Neural progenitor cell (in vitro differentiated cells): ENCODE data around the gene GPR162. TPM values are rescaled to one million over a fixed set of nuclear protein-coding genes. Genes with fewer than 3 reads are reported as not detected.

Experiments used
- DNase-seq: peaks from one replicate; pipeline ENCODE4 v3.0.0-alpha.2; 2016; ENCODE audit warnings: low spot score
- H2AFZ ChIP-seq: fragments of 200-600 bp; sonication (generic); replicated peaks from 2 replicates; pipeline ENCODE4 v1.6.1; 2016; ENCODE audit warnings: antibody characterized with exemption
- H3F3A ChIP-seq: fragments of 200-600 bp; sonication (generic); 2 replicates; pipeline ENCODE4 v1.6.1; 2016; ENCODE audit warnings: antibody characterized with exemption, low read depth
- H3K27ac ChIP-seq: fragments of 200-600 bp; sonication (generic); 2 replicates; pipeline ENCODE4 v1.5.1; 2016; ENCODE audit warnings: mild to moderate bottlenecking
- H3K27me3 ChIP-seq: fragments of 200-600 bp; sonication (generic); 2 replicates; pipeline ENCODE4 v1.6.1; 2016; ENCODE audit warnings: mild to moderate bottlenecking, moderate library complexity
- H3K36me3 ChIP-seq: fragments of 200-600 bp; sonication (generic); 2 replicates; pipeline ENCODE4 v1.5.1; 2016
- H3K4me1 ChIP-seq: fragments of 200-600 bp; sonication (generic); 2 replicates; pipeline ENCODE4 v1.6.1; 2016; ENCODE audit warnings: mixed run types
- H3K4me2 ChIP-seq: fragments of 200-600 bp; sonication (generic); 2 replicates; pipeline ENCODE4 v1.6.1; 2016
- H3K4me3 ChIP-seq: fragments of 200-600 bp; sonication (generic); 2 replicates; pipeline ENCODE4 v1.5.1; 2016
- H3K79me2 ChIP-seq: fragments of 200-600 bp; sonication (generic); 2 replicates; pipeline ENCODE4 v1.6.1; 2016; ENCODE audit warnings: low read depth
- H3K9ac ChIP-seq: fragments of 200-600 bp; sonication (generic); 2 replicates; pipeline ENCODE4 v1.6.1; 2016
- H3K9me3 ChIP-seq: fragments of 200-600 bp; sonication (generic); 2 replicates; pipeline ENCODE4 v1.5.1; 2016; ENCODE audit warnings: low read depth
- H4K20me1 ChIP-seq: fragments of 200-600 bp; sonication (generic); 2 replicates; pipeline ENCODE4 v1.6.1; 2016; ENCODE audit warnings: low read depth
- H3K27ac Mint-ChIP-seq: 3 replicates; pipeline ENCODE4 v1.8.0; 2021; ENCODE audit warnings: mixed read lengths
- H3K27me3 Mint-ChIP-seq: 2 replicates; pipeline ENCODE4 v1.8.0; 2022; ENCODE audit warnings: low read depth, mild to moderate bottlenecking, inconsistent platforms, moderate library complexity, mixed read lengths; ENCODE audit not compliant: insufficient read depth
- H3K36me3 Mint-ChIP-seq: 3 replicates; pipeline ENCODE4 v1.8.0; 2021; ENCODE audit warnings: mixed read lengths
- H3K4me1 Mint-ChIP-seq: 3 replicates; pipeline ENCODE4 v1.8.0; 2021; ENCODE audit warnings: mixed read lengths
- H3K4me3 Mint-ChIP-seq: 3 replicates; pipeline ENCODE4 v1.8.0; 2021; ENCODE audit warnings: mild to moderate bottlenecking, moderate library complexity, mixed read lengths
- H3K9me3 Mint-ChIP-seq: 3 replicates; pipeline ENCODE4 v1.8.0; 2020; ENCODE audit warnings: mixed read lengths
- EZH2 ChIP-seq: fragments of 200-600 bp; sonication (generic); IDR thresholded peaks from 2 replicates; pipeline ENCODE4 v1.6.1; 2017; ENCODE audit warnings: antibody characterized with exemption, mild to moderate bottlenecking, moderate library complexity
- EZH2phosphoT487 ChIP-seq: fragments of 200-600 bp; sonication (generic); IDR thresholded peaks from 2 replicates; pipeline ENCODE4 v1.6.1; 2017; ENCODE audit warnings: antibody characterized with exemption
- total RNA-seq: library from RNA; depleted of rRNA; stranded (reverse); fragments of >200 nt; gene quantifications from 2 replicates; pipeline ENCODE4 v1.2.3, GENCODE V29; 2015; ENCODE audit warnings: low replicate concordance
- TF ChIP-seq, protein P1 (sequence below): fragments of 200-600 bp; sonication (generic); IDR thresholded peaks from 2 replicates; pipeline ENCODE4 v1.5.1; 2017; ENCODE audit warnings: antibody characterized with exemption, mild to moderate bottlenecking

Gene GPR162
- total RNA-seq, 1 donor from 2014 or later = 10.0 TPM

DNA sequence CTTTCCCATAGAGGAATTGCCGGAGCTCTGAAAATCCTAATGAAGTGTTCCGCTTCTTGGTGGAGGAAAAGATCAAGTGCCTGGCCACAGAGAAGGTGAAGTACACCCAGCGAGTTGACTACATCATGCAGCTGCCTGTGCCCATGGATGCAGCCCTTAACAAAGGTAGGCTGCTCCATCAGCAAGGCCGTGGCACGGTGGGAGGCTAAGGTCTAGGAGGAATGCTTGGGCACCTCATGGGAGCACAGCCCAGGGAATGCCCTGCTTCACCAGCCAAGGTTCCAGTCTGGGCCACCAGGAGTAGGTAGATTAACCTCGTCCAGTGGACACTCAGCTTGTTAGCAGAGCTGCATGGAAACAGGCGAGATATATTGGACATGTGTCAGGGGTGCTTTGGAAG, 39.3 kb downstream of the GPR162 start:
- Mint-ChIP-seq H3K27ac (no peak overlapping the region), H3K36me3 (peaks cover 52% of the 10 kb centered on the region), H3K4me1 (peaks cover 6% of the 10 kb centered on the region), H3K4me3 (peak overlapping the region; percentile 4), H3K9me3 (no peaks in the 10 kb centered on the region), H3K27me3 (peaks cover 6% of the 10 kb centered on the region)
- H3K27me3 ChIP-seq = no peaks in the 10 kb centered on the region
- H3K4me1 ChIP-seq = no peaks in the 10 kb centered on the region
- no peak overlapping the region for H2AFZ ChIP-seq
- no peak for DNase-seq
- H3F3A ChIP-seq = peaks cover 9% of the 10 kb centered on the region
- H3K36me3 ChIP-seq = peaks cover 4% of the 10 kb centered on the region
- TF ChIP-seq, protein P1, sequence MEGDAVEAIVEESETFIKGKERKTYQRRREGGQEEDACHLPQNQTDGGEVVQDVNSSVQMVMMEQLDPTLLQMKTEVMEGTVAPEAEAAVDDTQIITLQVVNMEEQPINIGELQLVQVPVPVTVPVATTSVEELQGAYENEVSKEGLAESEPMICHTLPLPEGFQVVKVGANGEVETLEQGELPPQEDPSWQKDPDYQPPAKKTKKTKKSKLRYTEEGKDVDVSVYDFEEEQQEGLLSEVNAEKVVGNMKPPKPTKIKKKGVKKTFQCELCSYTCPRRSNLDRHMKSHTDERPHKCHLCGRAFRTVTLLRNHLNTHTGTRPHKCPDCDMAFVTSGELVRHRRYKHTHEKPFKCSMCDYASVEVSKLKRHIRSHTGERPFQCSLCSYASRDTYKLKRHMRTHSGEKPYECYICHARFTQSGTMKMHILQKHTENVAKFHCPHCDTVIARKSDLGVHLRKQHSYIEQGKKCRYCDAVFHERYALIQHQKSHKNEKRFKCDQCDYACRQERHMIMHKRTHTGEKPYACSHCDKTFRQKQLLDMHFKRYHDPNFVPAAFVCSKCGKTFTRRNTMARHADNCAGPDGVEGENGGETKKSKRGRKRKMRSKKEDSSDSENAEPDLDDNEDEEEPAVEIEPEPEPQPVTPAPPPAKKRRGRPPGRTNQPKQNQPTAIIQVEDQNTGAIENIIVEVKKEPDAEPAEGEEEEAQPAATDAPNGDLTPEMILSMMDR = no peak
- TF ChIP-seq EZH2phosphoT487 = no peak
- TF ChIP-seq EZH2 = no peak
- no peak overlapping the region for H3K9ac ChIP-seq
- no peak overlapping the region for H3K4me2 ChIP-seq
- H3K79me2 ChIP-seq = no peaks in the 10 kb centered on the region
- H3K9me3 ChIP-seq = no peaks in the 10 kb centered on the region
- no peak overlapping the region for H3K4me3 ChIP-seq
- no peaks in the 10 kb centered on the region for H4K20me1 ChIP-seq
- H3K27ac ChIP-seq = no peak overlapping the region

DNA sequence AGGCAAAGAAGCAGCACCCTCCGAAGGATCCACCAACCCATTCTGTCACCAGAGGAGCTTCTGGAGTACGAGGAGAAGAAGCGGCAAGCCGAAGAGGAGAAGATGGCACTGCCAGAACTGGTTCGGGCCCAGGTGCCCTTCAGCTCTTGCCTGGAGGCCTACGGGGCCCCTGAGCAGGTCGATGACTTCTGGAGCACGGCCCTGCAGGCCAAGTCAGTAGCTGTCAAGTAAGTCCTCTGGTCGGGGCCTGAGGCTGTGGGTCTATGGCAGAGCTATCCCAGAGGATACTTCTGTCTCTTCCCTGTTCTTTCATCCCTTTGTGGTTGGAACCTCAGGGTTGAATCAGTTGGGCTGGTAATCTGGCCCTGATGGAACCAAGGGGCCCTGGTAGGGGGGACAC, 39.8 kb downstream of the GPR162 start:
- Histone ChIP-seq H3K9ac (no peak overlapping the region), H3K79me2 (no peaks in the 10 kb centered on the region), H4K20me1 (no peaks in the 10 kb centered on the region), H2AFZ (no peak overlapping the region), H3K9me3 (no peaks in the 10 kb centered on the region), H3K4me3 (no peak overlapping the region), H3K27me3 (no peaks in the 10 kb centered on the region), H3K27ac (no peak overlapping the region), H3K4me2 (no peak overlapping the region), H3K36me3 (peaks cover 4% of the 10 kb centered on the region), H3K4me1 (peaks cover 4% of the 10 kb centered on the region), H3F3A (peaks cover 12% of the 10 kb centered on the region)
- peaks cover 6% of the 10 kb centered on the region for H3K27me3 Mint-ChIP-seq
- no peak overlapping the region for H3K4me3 Mint-ChIP-seq
- TF ChIP-seq, protein P1 = no peak
- TF ChIP-seq EZH2phosphoT487 (no peak), EZH2 (no peak)
- H3K4me1 Mint-ChIP-seq = peaks cover 9% of the 10 kb centered on the region
- no peak overlapping the region for H3K27ac Mint-ChIP-seq
- no peak for DNase-seq
- no peaks in the 10 kb centered on the region for H3K9me3 Mint-ChIP-seq
- H3K36me3 Mint-ChIP-seq = peaks cover 51% of the 10 kb centered on the region

DNA sequence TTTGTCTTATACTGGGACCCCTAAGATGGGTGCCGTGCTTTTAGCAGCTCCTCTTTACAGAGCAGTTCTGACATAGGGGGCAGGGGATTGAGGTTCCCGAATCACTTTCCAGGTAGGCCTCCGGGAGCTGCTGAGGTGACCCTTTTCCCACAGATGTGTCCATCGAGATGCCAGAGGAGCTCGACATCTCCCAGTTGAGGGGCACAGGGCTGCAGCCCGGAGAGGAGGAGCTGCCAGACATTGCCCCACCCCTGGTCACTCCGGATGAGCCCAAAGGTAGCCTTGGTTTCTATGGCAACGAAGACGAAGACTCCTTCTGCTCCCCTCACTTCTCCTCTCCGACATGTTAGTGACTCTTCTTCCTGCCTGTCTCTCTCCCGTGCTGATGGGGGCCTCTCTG, 41.4 kb downstream of the GPR162 start:
- Histone ChIP-seq H3K4me1 (peaks cover 10% of the 10 kb centered on the region), H3K79me2 (peaks cover 8% of the 10 kb centered on the region), H3K4me3 (no peak overlapping the region), H3K9ac (no peak overlapping the region), H3F3A (peaks cover 24% of the 10 kb centered on the region), H3K4me2 (no peak overlapping the region), H2AFZ (no peak overlapping the region), H3K9me3 (no peaks in the 10 kb centered on the region), H3K27me3 (no peaks in the 10 kb centered on the region), H3K36me3 (no peaks in the 10 kb centered on the region), H3K27ac (no peak overlapping the region), H4K20me1 (peaks cover 6% of the 10 kb centered on the region)
- no peak for DNase-seq
- peaks cover 5% of the 10 kb centered on the region for H3K27me3 Mint-ChIP-seq
- TF ChIP-seq EZH2phosphoT487 (no peak), EZH2 (no peak)
- TF ChIP-seq, protein P1 = no peak
- H3K4me3 Mint-ChIP-seq = no peak overlapping the region
- H3K9me3 Mint-ChIP-seq = no peaks in the 10 kb centered on the region
- no peak overlapping the region for H3K27ac Mint-ChIP-seq
- peaks cover 40% of the 10 kb centered on the region for H3K36me3 Mint-ChIP-seq
- peaks cover 16% of the 10 kb centered on the region for H3K4me1 Mint-ChIP-seq
